D721Med (cell line): Measurements from ENCODE around the gene SEC24B.

Experiments
- DNase-seq: peaks from one replicate; pipeline ENCODE4 v3.0.0; 2011; ENCODE audit warnings: low spot score; ENCODE audit not compliant: insufficient read length
- FAIRE-seq: peaks from 2 replicates; lab custom pipeline; 2011; peaks lifted over from hg19 to GRCh38; lab: Jason Lieb, UNC
- TF ChIP-seq, protein P1 (sequence below): IDR thresholded peaks from 2 replicates; pipeline ENCODE4 v1.5.1; 2012; ENCODE audit warnings: mild to moderate bottlenecking, control low read depth; ENCODE audit not compliant: insufficient read depth; ENCODE audit errors: missing control alignments

Gene SEC24B

DNA sequence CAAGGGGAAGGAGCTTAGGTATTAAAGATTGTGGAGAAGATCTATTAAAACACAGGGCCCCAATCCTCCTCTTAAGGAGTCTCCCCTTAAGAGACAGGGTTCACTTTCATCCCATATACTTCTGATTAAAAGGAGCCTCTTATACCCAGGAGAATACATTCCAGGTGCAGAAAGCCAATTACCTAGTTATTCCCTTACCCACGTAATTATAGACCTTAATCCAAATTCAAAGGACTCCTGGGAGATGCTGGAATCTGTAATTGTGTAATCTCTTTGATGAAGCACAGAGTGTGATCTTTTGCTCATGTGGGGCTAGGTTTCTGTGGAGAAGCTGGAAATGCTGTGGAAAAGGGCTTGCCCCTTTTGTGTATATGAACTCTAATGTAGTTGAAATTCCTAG, 1.4 kb upstream of the SEC24B start:
- FAIRE-seq (peak; percentile 32), DNase-seq (no peak)
- TF ChIP-seq, protein P1, sequence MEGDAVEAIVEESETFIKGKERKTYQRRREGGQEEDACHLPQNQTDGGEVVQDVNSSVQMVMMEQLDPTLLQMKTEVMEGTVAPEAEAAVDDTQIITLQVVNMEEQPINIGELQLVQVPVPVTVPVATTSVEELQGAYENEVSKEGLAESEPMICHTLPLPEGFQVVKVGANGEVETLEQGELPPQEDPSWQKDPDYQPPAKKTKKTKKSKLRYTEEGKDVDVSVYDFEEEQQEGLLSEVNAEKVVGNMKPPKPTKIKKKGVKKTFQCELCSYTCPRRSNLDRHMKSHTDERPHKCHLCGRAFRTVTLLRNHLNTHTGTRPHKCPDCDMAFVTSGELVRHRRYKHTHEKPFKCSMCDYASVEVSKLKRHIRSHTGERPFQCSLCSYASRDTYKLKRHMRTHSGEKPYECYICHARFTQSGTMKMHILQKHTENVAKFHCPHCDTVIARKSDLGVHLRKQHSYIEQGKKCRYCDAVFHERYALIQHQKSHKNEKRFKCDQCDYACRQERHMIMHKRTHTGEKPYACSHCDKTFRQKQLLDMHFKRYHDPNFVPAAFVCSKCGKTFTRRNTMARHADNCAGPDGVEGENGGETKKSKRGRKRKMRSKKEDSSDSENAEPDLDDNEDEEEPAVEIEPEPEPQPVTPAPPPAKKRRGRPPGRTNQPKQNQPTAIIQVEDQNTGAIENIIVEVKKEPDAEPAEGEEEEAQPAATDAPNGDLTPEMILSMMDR: no peak

DNA sequence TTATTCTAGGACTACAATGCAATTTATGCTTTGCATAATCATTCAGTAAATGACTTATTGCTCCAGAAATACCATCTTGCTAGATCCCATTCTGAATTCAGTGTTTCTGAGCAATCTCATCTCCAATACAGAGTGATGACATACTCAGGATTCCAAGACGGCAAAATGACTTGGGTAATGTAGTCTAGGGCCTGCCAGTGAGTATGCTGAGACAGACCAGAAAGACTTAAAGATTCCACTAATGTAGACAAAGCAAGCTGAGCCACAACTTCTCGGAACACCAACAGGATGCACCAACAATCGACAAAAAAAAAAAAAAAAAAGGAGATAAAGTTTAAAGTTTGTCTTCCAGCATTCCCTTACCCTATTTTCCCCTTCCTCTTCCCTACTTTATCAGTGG, 919 bp upstream of the SEC24B start:
- DNase-seq: no peak
- FAIRE-seq: no peak
- TF ChIP-seq, protein P1: no peak

DNA sequence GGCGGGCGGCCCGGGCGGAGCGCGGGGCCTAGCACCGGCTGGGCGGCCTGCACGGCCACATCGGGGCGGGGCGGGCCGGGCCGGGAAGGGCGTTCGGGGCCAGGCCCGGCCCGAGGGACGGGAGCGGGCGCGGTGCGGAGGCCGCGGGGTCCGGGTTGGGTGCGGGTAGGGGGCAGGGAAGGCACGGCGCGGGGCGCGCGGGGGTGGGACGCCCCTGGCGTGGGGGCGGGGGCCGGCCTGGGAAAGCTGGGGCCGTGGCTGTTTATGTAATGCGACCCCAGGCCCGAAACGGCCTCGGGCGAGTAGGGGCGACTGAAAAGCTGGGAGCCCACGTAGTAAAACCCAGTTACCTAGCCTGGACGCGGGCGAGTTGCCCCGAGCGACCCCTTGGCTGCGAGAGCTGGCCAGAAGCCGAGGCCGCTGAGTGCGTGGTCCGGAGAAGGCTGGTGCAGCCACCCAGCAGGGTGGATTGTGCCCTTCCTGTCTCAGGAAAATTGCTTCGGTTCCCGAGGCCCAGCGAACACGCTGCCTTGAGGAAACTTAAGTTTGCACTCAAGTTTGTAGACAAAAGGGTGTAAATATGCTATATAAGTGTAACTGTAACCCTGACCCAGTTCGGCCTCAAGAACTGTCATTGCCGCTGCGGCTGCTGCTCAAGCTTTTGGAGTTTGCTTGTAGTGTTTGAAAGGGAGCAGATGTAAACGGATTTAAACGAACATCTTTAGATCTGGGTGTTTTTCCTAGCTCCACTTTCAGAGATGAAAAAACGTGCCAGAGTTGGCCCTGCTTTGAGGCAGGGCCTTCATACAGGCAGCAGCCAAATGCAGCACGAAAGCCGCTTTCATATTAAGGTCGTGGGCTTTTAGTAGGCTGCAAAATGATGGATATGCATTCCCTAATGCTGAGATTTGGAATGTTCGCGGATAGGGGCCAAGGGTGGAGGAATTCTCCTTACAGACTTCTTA, 674 bp downstream of the SEC24B start:
- no peak for DNase-seq
- no peak for FAIRE-seq
- TF ChIP-seq, protein P1: no peak

DNA sequence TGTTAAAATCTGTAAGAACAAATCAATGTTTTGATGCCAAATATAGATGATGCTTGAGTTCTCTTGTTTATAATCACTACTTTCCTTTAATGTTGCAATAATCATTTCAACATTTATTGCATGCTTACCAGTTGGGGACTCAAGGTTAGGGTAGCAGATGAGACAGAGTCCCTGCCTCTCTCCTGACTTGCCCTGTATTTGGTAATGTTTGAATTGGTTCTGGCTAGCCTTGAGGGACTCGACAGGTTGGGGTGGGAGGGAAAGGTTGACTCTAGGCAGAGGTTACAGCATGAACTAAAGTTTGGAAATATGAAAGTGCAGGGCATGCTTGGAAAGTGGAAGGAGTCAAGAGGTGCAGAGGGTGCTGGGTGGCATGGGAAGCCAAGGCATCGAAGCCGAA, 2.0 kb downstream of the SEC24B start:
- no peak for FAIRE-seq
- TF ChIP-seq, protein P1: no peak
- no peak for DNase-seq

DNA sequence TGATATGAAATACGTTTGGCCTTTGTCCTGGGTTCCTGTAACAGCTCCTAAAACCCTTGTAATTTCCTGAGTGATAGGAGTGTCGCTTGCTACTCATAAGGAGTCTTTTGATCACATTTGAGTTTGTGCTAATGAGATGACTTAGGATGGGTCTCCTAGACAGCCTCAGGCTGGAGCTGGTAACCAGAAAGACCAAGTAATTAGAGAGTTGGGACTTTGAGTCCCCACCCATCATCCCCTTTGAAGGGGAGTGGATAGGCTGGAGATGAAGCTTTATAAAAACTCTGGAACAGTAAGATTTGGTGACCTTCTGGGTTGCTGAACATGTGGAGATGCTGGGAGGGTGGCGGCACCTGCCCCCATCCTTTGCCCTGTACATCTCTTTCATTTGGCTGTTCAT, 2.9 kb downstream of the SEC24B start:
- DNase-seq (no peak), FAIRE-seq (no peak)
- TF ChIP-seq, protein P1: no peak

DNA sequence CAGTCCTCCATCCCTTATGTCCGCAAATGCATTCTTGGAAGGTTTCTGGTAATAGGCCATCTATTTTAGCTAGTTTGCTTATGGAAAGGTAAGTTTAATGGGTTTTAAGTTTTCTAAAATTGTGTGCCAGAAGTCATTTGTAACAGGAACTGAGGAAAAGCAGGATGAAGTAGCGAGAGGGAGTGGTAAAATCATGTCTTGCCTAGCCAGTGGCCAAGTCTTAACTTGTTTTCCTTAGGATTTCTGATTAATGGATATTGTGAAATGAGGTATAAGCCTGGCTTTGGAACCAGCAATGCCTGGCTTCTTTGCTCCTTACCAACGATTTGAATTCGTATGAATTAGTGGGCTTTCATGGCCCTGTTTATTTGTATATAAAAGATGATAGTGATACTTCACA, 7.3 kb downstream of the SEC24B start:
- DNase-seq (no peak), FAIRE-seq (no peak)
- TF ChIP-seq, protein P1: no peak
